WI38 (cell line): Measurements from ENCODE around the gene PROX1.

Source experiments
- H3K4me3 ChIP-seq: 2 replicates; pipeline ENCODE4 v1.5.1; 2011; ENCODE audit warnings: low read depth, mild to moderate bottlenecking, control low read depth, low read length
- CTCF ChIP-seq: IDR thresholded peaks from 2 replicates; pipeline ENCODE4 v1.5.1; 2012; ENCODE audit warnings: low read depth, mild to moderate bottlenecking, control low read depth, low read length

The PROX1 gene

GRCh38 chr1:213969958-213970555, 17.7 kb upstream of the PROX1 start:
- H3K4me3 ChIP-seq: no peak overlapping the region
- TF ChIP-seq CTCF: no peak

GRCh38 chr1:213972141-213972540, 15.6 kb upstream of the PROX1 start:
- H3K4me3 ChIP-seq: no peak overlapping the region
- TF ChIP-seq CTCF: no peak

- TF ChIP-seq CTCF: no peak
Observed at GRCh38 chr1:213973129-213973528, 14.6 kb upstream of the PROX1 start.

GRCh38 chr1:213976665-213977485, 10.9 kb upstream of the PROX1 start:
- no peak for TF ChIP-seq CTCF
- no peak overlapping the region for H3K4me3 ChIP-seq

More at GRCh38 chr1:213973129-213973528, 14.6 kb upstream of the PROX1 start:
- no peak overlapping the region for H3K4me3 ChIP-seq

- H3K4me3 ChIP-seq: no peak overlapping the region
- no peak for TF ChIP-seq CTCF
Observed at GRCh38 chr1:213977486-213977842, 10.3 kb upstream of the PROX1 start.

- TF ChIP-seq CTCF: no peak
- no peak overlapping the region for H3K4me3 ChIP-seq
Observed at GRCh38 chr1:213977909-213978308, 9.9 kb upstream of the PROX1 start.

- TF ChIP-seq CTCF: no peak
- H3K4me3 ChIP-seq: no peak overlapping the region
Observed at GRCh38 chr1:213979751-213980586, 7.8 kb upstream of the PROX1 start.
